K562 (cell line): ENCODE measurements around the gene CCDC73. TPM values are rescaled to one million over a fixed set of nuclear protein-coding genes. Genes with fewer than 3 reads are reported as not detected.
A peak's percentile ranks its signal among the peaks of the same experiment; 100 is the strongest.

Source experiments
- ATAC-seq: fragments of 200-7000 bp; cut with Tn5 transposase; 3 replicates; pipeline ENCODE4 v1.9.1; 2020; ENCODE audit warnings: moderate library complexity
- BruUV-seq: library from RNA; stranded (reverse); fragments of 400-500 nt; replicated peaks from 2 replicates; lab custom pipeline; 2021; lab: Mats Ljungman, UMichigan
- CTCF ChIA-PET: fragments of 300-600 bp; formaldehyde crosslinking; extraction: SDS; loops from one replicate; lab custom pipeline; 2021; ENCODE audit warnings: low intra/inter-chr PET ratio; lab: Yijun Ruan, JAX
- POLR2A ChIA-PET: fragments of 300-600, 350-650 bp; sonication (Branson Sonifier 250); formaldehyde crosslinking; extraction: SDS; loops from one replicate; lab custom pipeline; 2021; ENCODE audit warnings: antibody characterized with exemption, inconsistent platforms; lab: Yijun Ruan, JAX
- DNase-seq, 4 experiments: peaks; one replicate each; pipeline versions ENCODE4 v3.0.0 to v3.0.0-alpha.2; 2011 to 2018; ENCODE audit warnings: low spot score in 3 of 4, mixed read lengths in 3 of 4; ENCODE audit errors: extremely low read depth in 1 of 4
- FAIRE-seq: peaks from 2 replicates; lab custom pipeline; 2011; peaks lifted over from hg19 to GRCh38; lab: Jason Lieb, UNC
- H2AFZ ChIP-seq: 2 replicates; pipeline ENCODE4 v1.6.0; 2011; ENCODE audit warnings: low read depth, low read length, control low read depth, inconsistent platforms
- H3K27ac ChIP-seq: fragments of 200-600 bp; 3 replicates; pipeline ENCODE4 v1.8.0; 2011; ENCODE audit warnings: low read depth, mild to moderate bottlenecking, control low read depth, inconsistent platforms, low read length, moderate library complexity, mixed read lengths; ENCODE audit errors: extremely low read depth
- H3K27me3 ChIP-seq, 2 experiments: fragments of 300-600 bp in 1 of 2; 2 replicates in 1 of 2; 3 replicates in 1 of 2; pipeline versions ENCODE4 v1.6.0 to v1.8.0; 2011; ENCODE audit warnings: inconsistent platforms in 2 of 2, low read length in 2 of 2, mild to moderate bottlenecking in 1 of 2, mixed read lengths in 1 of 2, moderate library complexity in 1 of 2; ENCODE audit not compliant: control insufficient read depth in 2 of 2, insufficient read depth in 2 of 2
- H3K36me3 ChIP-seq: fragments of 300-600 bp; 3 replicates; pipeline ENCODE4 v1.8.0; 2011; ENCODE audit warnings: mild to moderate bottlenecking, low read length, inconsistent platforms; ENCODE audit not compliant: control insufficient read depth, insufficient read depth
- H3K4me1 ChIP-seq, 2 experiments: fragments of 200-600 bp in 1 of 2; replicated peaks in 1 of 2; 2 replicates in 1 of 2; 3 replicates in 1 of 2; pipeline versions ENCODE4 v1.5.1 to v1.8.0; 2011; ENCODE audit warnings: inconsistent platforms in 2 of 2, low read length in 2 of 2, mild to moderate bottlenecking in 1 of 2, mixed read lengths in 1 of 2, moderate library complexity in 1 of 2; ENCODE audit not compliant: control insufficient read depth in 2 of 2, insufficient read depth in 2 of 2
- H3K4me2 ChIP-seq: 2 replicates; pipeline ENCODE4 v1.6.1; 2011; ENCODE audit warnings: low read length, control low read depth, inconsistent platforms, mixed read lengths; ENCODE audit not compliant: insufficient read depth
- H3K4me3 ChIP-seq: fragments of 200-600 bp; sonication (generic), shearing (Covaris generic); 2 replicates; pipeline ENCODE4 v1.5.1; 2016; ENCODE audit warnings: control low read depth, inconsistent platforms
- H3K79me2 ChIP-seq: fragments of 200-600 bp; 3 replicates; pipeline ENCODE4 v1.8.0; 2011; ENCODE audit warnings: low read length, inconsistent platforms; ENCODE audit not compliant: control insufficient read depth, insufficient read depth
- H3K9ac ChIP-seq, 2 experiments: 2 replicates each; pipeline versions ENCODE4 v1.6.0 to v1.6.1; 2011; ENCODE audit warnings: low read depth in 2 of 2, low read length in 2 of 2, control low read depth in 1 of 2, inconsistent platforms in 1 of 2, mild to moderate bottlenecking in 1 of 2, mixed read lengths in 1 of 2; ENCODE audit not compliant: insufficient read depth in 1 of 2
- H3K9me1 ChIP-seq: one replicate; pipeline ENCODE4 v1.6.0; 2011; ENCODE audit warnings: inconsistent platforms, mild to moderate bottlenecking, low read length, moderate library complexity; ENCODE audit not compliant: control insufficient read depth, insufficient read depth
- H3K9me3 ChIP-seq: replicated peaks from 2 replicates; pipeline ENCODE4 v1.5.1; 2011; ENCODE audit warnings: low read depth, low read length, inconsistent platforms; ENCODE audit not compliant: control insufficient read depth, insufficient read depth
- H4K20me1 ChIP-seq: replicated peaks from 2 replicates; pipeline ENCODE4 v1.6.1; 2011; ENCODE audit warnings: low read length, inconsistent platforms, mixed read lengths; ENCODE audit not compliant: control insufficient read depth, insufficient read depth
- C11orf30 ChIP-seq: fragments of 450-650 bp; IDR thresholded peaks from 2 replicates; pipeline ENCODE4 v1.6.1; 2016; ENCODE audit warnings: low read depth, mild to moderate bottlenecking
- CREM ChIP-seq: IDR thresholded peaks from 2 replicates; pipeline ENCODE4 v1.6.1; 2014; ENCODE audit warnings: antibody characterized with exemption, low read depth
- DPF2 ChIP-seq: fragments of 450-650 bp; IDR thresholded peaks from 2 replicates; pipeline ENCODE4 v1.6.1; 2016
- ELK3 ChIP-seq: fragments of 450-650 bp; formaldehyde crosslinking; IDR thresholded peaks from 2 replicates; pipeline ENCODE4 v1.4.0; 2020; ENCODE audit warnings: mild to moderate bottlenecking
- ETV1 ChIP-seq: fragments of 450-650 bp; conservative IDR thresholded peaks from 2 replicates; pipeline ENCODE4 v1.6.1; 2016; ENCODE audit warnings: missing genetic modification characterization, control low read depth, low read depth, missing compliant biosample characterization
- MCM7 ChIP-seq, 2 experiments: fragments of 450-650 bp; IDR thresholded peaks; 2 replicates each; pipeline ENCODE4 v1.6.1; 2016 to 2018
- MLLT1 ChIP-seq, 2 experiments: fragments of 450-650 bp; IDR thresholded peaks; 2 replicates each; pipeline ENCODE4 v1.6.1; 2016
- NFIX ChIP-seq: fragments of 250-450 bp; sonication (Bioruptor Pico); IDR thresholded peaks from 2 replicates; pipeline ENCODE4 v1.4.0; 2020; ENCODE audit warnings: low read depth, mild to moderate bottlenecking, moderate library complexity
- PREB ChIP-seq: sonication (generic); formaldehyde crosslinking; IDR thresholded peaks from 2 replicates; pipeline ENCODE4 v1.8.1; 2023; ENCODE audit warnings: mild to moderate bottlenecking, missing genetic modification reagents
- UBTF ChIP-seq, 2 experiments: IDR thresholded peaks; 2 replicates each; pipeline ENCODE4 v1.6.1; 2012; ENCODE audit warnings: improper control_type of control experiment in 2 of 2, low read depth in 2 of 2, low read length in 2 of 2, borderline replicate concordance in 1 of 2
- ZFX ChIP-seq: sonication (generic); formaldehyde crosslinking; IDR thresholded peaks from 2 replicates; pipeline ENCODE4 v1.8.0; 2022; ENCODE audit warnings: mild to moderate bottlenecking, missing genetic modification reagents, moderate library complexity
- ZNF584 ChIP-seq: fragments of 200-800 bp; sonication (Bioruptor generic); IDR thresholded peaks from 2 replicates; pipeline ENCODE4 v1.6.1; 2016; ENCODE audit warnings: low read depth, mild to moderate bottlenecking, missing genetic modification characterization, missing compliant biosample characterization
- in situ Hi-C: fragments of 300-500 bp; cut with MboI; formaldehyde crosslinking; loops from 4 replicates; pipeline ENCODE4 v1.15.0; 2018; ENCODE audit warnings: inconsistent platforms, mixed read lengths
- intact Hi-C: fragments of 100-400 bp; cut with micrococcal nuclease; formaldehyde crosslinking; loops from 2 replicates; pipeline ENCODE4 v1.14.2; 2022
- polyA plus RNA-seq, 8 experiments: library from polyadenylated mRNA; depleted of rRNA in 4 of 8; stranded (reverse) in 5 of 8; unstranded in 3 of 8; fragments of >200 nt; fragmentation: Nextera tagmentation in 2 of 8; fragmentation: Illumina TruSeq in 1 of 8; extraction: Ambion mirVana in 2 of 8; extraction: Trizol in 1 of 8; gene quantifications; 2 replicates each; pipeline versions ENCODE4 v1.2.1 to v1.2.3, GENCODE V29; 2011 to 2014; ENCODE audit warnings: inconsistent platforms in 1 of 8, missing spikeins in 1 of 8
- total RNA-seq, 7 experiments: library from RNA; depleted of rRNA in 6 of 7; stranded (reverse); fragments of >200 nt in 6 of 7; fragmentation: Illumina TruSeq in 2 of 7; extraction: Trizol in 2 of 7; gene quantifications; 2 replicates each; pipeline versions ENCODE4 v1.2.1 to v1.2.3, GENCODE V29; 2011 to 2021; ENCODE audit warnings: low replicate concordance in 1 of 7

CCDC73 gene
- total and polyA plus RNA-seq, 9 of the 15 experiments (the other 6 are each of a cell fraction or from before 2014, with no cell fraction given), result 0.20 to 0.21 TPM; not detected in 7

GRCh38 chr11:32641361-32641760 is 153.1 kb downstream of the CCDC73 start:
- Histone ChIP-seq H3K9me3 (no peaks in the 10 kb centered on the region), H3K27ac (no peak overlapping the region), H2AFZ (no peak overlapping the region), H3K4me1 (no peaks in the 10 kb centered on the region), H3K4me3 (no peak overlapping the region), H3K4me2 (no peak overlapping the region), H3K79me2 (no peaks in the 10 kb centered on the region), H3K9me1 (no peaks in the 10 kb centered on the region), H4K20me1 (no peaks in the 10 kb centered on the region), H3K9ac (no peak overlapping the region), H3K36me3 (no peaks in the 10 kb centered on the region), H3K27me3 (no peaks in the 10 kb centered on the region)
- no TSS peak for BruUV-seq
- DNase-seq (no peak), FAIRE-seq (no peak), ATAC-seq (no peak)
- intact Hi-C loops (no loop called here), in situ Hi-C loops (no loop called here)
- ChIA-PET CTCF (no interaction called here), POLR2A (no interaction called here)
- TF ChIP-seq NFIX (CRISPR knock-in tag) (no peak), UBTF (IDR thresholded peaks at IDR 0.05; ENCODE audit: borderline replicate concordance in 1 of 2, low read depth in 2 of 2, low read length in 2 of 2) (no peak), ETV1 (tag) (no peak), PREB (no peak), MCM7 (IDR thresholded peaks at IDR 0.05) (no peak), ZNF584 (CRISPR knock-in tag) (no peak), C11orf30 (peak; percentile 32), ELK3 (CRISPR knock-in tag) (no peak), CREM (no peak), MLLT1 (IDR thresholded peaks at IDR 0.05) (no peak), DPF2 (no peak), ZFX (CRISPR knock-in tag) (no peak)
